Raji (cell line): Measurements from ENCODE around the gene TUBGCP6.

ENCODE experiments used
- POLR2A ChIP-seq: IDR thresholded peaks from 2 replicates; pipeline ENCODE4 v1.6.1; 2011; ENCODE audit warnings: low read depth, low read length, control low read depth; ENCODE audit not compliant: insufficient read depth

TUBGCP6 gene

GRCh38 chr22:50184004-50184901 is 60.6 kb downstream of the TUBGCP6 start:
- TF ChIP-seq POLR2A: no peak

GRCh38 chr22:50183141-50183971 is 61.5 kb downstream of the TUBGCP6 start:
- TF ChIP-seq POLR2A: no peak

DNA sequence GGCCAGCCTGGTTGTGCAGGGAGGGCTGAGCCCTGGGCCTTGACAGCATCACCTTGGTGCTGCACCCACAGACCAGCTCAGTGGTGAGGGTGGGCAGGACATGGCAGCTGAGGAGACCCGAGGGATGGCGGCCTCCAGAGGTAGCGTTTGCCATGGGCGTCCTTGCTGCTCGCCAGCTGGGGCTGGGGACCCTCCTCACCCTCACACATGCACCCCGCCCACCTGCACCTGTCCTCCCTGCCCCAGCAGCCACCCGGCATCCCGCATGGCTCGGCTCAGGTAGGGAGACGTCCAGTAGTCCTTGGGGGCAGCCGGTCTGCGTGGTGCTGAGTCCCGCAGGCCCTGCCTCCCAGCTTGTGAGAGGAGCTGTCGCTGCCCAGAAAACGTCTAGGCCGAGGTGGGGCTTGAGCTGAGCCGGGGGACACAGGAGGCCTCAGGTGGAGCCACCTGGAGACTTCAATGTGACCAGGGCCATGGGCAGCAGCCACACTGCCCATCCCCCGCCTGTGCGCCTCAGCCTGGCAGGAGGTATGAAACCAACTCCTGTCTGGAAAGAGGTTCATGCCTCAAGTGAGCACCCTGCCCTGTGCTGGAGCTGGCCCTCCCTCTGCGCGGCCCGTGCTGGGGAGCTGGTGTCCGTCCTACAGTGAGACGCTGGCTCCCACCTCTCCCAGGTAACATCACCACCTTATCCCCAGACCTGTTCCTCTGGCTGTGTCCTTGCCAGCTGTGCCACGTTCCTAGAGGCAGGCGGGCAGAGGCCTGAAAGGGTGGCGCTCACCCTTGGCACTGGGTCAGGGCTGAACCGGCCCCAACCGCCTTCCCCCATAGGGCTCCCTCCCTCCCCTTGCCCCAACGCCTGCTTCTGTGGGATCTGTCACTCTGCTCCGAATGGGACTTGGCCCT is 62.4 kb downstream of the TUBGCP6 start:
- no peak for TF ChIP-seq POLR2A

DNA sequence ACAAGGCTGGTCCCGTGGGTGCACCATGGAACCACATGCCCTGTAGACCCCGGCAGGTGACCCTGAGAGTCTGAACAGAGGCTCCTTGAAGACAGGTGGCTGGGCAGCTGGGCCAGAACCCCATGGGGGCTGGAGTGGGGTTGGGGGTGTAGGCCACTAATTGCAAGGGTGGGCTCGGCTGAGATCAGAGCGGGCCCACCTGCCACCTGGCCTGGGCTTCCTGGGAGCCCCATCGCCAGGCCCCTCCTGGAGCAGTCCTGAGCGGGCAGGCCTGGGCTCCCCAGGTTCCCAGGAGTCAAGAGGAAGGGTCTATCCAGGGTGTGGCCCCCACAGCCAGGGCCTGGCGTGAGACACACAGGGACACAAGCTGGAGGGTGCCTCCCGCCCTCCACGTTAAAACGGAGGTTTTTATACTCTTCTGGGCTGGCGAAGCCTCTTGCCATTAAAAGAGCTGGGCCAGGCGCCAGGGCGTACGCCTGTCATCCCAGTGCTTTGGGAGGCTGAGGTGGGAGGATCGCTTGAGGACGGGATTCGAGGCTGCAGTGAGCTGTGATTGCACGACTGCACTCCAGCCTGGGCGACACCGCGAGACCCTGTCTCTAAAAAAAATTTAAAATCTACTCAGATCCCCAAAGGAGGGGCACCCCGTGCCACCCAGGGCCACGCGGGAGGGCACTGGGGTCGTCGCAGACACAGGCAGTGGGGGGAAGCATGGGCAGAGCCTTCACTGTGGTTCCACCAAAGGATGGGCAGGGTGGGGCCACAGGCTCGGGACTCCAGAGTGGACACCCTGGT is 63.9 kb downstream of the TUBGCP6 start:
- TF ChIP-seq POLR2A: no peak

DNA sequence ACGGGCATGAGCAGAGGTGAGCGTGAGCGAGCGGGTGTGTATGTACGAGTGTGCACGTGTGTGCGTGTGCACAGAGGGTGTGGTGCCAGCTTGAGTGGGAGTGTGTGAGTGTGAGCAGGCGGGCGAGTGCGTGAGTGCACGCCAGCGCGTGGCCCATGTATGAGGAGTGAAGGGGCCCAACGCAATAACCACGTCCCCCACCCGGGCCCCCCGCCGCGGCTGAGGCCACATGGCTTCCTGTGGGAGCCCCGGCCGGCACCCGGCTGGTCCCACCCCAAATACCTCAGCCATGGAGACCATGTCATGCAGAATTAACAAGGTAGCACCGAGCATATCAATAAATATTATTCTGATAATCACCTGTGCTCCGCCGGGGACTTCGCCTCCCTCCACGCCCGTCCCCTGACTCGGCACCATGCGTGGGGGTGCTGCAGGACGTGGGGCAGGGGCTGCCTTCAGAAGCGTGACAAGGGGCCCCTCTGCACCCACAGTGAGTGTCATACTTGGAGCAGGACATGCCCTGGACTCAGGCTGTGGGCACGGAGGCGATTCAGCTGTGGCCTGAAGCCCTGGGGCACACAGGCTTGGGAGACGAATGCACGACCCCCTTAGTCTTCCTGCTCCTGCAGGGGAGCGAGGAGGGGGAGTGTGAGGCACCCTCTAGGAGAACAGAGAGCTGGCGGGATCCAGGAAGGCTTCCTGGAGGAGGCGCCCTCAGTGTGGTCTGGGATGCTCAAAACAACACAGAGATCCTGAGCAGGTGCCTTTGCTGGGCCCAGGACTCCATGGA is 64.7 kb downstream of the TUBGCP6 start:
- TF ChIP-seq POLR2A: no peak

GRCh38 chr22:50178871-50179869 is 65.7 kb downstream of the TUBGCP6 start:
- no peak for TF ChIP-seq POLR2A

DNA sequence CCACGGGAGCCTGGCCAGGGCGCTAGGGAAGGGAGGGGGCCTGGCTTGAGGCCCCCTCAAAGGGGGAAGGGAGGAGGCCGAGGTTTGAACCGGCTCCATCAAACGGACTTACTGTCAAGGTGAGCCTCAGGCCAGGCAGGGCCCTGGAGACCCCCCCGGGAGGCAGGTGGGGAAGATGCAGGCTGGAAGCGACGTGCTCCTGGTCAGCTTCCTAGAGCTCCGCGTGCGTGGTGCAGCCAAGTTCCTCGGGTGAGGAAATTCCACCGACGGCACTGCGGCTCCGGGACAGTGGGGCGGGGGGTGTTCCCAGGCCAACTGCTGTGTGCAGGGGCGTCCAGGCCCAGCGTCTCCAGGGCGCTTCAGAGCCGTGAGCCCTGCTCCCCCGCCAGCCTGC is 66.4 kb downstream of the TUBGCP6 start:
- no peak for TF ChIP-seq POLR2A

GRCh38 chr22:50177537-50178470 is 67.0 kb downstream of the TUBGCP6 start:
- no peak for TF ChIP-seq POLR2A

- TF ChIP-seq POLR2A: no peak
These were observed 67.8 kb downstream of the TUBGCP6 start for GRCh38 chr22:50176850-50177536.

DNA sequence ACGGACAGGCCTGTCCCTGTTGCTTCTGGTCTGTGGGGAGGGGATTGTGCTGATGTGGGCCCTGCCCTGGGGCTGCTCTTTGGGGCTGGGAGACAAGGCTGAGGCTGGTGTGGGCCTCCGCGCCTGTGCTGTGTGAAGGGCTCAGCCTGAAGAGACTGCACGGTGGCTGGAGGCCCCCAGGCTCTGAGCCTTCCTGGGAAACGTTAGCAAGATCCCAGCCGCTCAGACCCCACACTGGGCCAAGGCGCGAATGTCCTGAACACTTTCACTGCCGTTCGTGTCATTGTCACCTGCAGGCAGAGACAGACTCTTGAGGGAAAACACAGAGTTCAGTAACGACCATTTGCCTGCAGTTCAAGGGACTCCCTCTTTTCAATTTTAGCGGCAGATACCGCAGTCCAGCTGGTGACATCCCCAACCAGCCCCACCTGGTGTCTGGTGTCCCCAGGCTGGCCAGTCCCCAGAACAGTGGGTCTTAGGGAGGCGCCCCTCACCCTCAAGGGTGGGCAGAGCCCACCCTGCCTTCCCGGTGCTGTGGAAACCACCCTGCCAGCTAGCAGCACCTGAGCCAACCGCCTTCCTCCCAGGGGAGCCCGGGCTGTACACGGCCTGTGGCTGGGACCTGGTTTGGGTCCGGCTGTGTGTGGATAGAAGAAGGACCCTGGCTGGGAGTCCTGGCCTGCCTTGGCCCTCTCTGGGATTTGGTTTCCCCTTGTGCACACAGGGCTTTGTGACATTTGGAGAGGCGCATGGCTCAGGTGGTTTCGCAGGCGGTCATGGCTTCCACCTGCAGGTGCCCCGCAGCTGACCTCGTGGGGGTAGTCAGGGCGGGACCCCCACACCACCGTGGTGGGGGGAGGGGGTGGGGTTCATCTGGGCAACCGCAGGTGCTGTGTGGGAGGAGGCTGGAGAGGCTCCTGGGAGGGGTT is 68.6 kb downstream of the TUBGCP6 start:
- TF ChIP-seq POLR2A: no peak

DNA sequence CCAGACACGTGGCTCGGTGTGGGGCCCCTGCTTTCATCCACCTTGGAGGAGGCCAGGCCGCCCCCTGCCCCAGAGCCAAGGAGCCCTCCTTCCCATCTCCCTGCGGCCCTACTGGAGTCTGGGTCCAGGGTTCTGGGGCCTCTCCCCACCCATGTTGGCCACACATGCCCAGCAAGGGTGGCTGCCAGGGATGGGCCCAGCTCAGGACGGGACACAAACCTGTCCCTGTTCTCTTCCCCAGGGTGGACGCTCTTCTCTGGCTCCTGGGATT is 69.7 kb downstream of the TUBGCP6 start:
- TF ChIP-seq POLR2A: no peak
